Measurements from ENCODE around the gene SDK1. TPM values are rescaled to one million over a fixed set of nuclear protein-coding genes. Genes with fewer than 3 reads are reported as not detected.

The SDK1 gene
- total RNA-seq, 2 experiments from 2014 or later = 0.19 to 0.36 TPM

- no peaks in the 10 kb centered on the region for H3K36me3 ChIP-seq (ENCODE audit: insufficient read depth, low read length)
- H3K27ac ChIP-seq (ENCODE audit: low read depth, low read length, poor library complexity, severe bottlenecking) = no peak overlapping the region
- H3K4me1 ChIP-seq (ENCODE audit: insufficient read depth, low read length, poor library complexity, severe bottlenecking) = no peaks in the 10 kb centered on the region
- H3K4me3 ChIP-seq (ENCODE audit: low read depth, low read length, poor library complexity, severe bottlenecking) = no peak overlapping the region
- ChIA-PET POLR2A (no interaction called here), CTCF (ENCODE audit: unreplicated experiment) (no interaction called here)
- no peaks in the 10 kb centered on the region for H3K9me2 ChIP-seq (ENCODE audit: insufficient read depth, low read length)
- no TSS peak for BruUV-seq (replicated peaks)
- no peaks in the 10 kb centered on the region for H3K9me3 ChIP-seq (ENCODE audit: low read length)
- intact Hi-C loops (cut with micrococcal nuclease; ENCODE audit: unreplicated experiment) = no loop called here
- no peak overlapping the region for H3K4me2 ChIP-seq (ENCODE audit: low read length)
- no peak for DNase-seq (ENCODE audit: low spot score)
- TF ChIP-seq EZH2phosphoT487 (IDR thresholded peaks at IDR 0.05; ENCODE audit: borderline replicate concordance, low read depth, low read length) = no peak
- TF ChIP-seq, protein P1, sequence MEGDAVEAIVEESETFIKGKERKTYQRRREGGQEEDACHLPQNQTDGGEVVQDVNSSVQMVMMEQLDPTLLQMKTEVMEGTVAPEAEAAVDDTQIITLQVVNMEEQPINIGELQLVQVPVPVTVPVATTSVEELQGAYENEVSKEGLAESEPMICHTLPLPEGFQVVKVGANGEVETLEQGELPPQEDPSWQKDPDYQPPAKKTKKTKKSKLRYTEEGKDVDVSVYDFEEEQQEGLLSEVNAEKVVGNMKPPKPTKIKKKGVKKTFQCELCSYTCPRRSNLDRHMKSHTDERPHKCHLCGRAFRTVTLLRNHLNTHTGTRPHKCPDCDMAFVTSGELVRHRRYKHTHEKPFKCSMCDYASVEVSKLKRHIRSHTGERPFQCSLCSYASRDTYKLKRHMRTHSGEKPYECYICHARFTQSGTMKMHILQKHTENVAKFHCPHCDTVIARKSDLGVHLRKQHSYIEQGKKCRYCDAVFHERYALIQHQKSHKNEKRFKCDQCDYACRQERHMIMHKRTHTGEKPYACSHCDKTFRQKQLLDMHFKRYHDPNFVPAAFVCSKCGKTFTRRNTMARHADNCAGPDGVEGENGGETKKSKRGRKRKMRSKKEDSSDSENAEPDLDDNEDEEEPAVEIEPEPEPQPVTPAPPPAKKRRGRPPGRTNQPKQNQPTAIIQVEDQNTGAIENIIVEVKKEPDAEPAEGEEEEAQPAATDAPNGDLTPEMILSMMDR (conservative IDR thresholded peaks at IDR 0.05; ENCODE audit: low read length) = no peak
- no peaks in the 10 kb centered on the region for H4K20me1 ChIP-seq (ENCODE audit: insufficient read depth, low read length)
- no peak overlapping the region for H2AFZ ChIP-seq (ENCODE audit: low read length)
- no peaks in the 10 kb centered on the region for H3K79me2 ChIP-seq (ENCODE audit: insufficient read depth, low read depth, low read length)
These were observed 899.6 kb downstream of the SDK1 start for GRCh38 chr7:4200546-4201094.

DNA sequence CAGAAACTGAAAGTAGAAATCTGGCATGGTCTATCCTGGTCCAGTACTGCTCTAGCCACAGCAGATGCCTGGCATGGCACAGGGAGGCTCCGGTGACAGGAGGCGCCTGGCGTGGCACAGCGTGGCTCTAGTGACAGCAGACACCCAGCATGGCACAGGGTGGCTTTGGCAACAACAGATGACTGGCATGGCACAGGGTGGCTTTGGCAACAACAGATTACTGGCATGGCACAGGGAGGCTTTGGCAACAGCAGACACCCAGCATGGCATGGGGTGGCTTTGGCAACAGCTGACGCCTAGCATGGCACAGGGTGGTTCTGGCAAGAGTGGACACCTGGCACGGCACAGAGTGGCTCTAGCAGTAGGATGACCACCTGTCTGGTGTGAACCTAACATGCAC lies 900.5 kb downstream of the SDK1 start:
- BruUV-seq (replicated peaks) = no TSS peak
- Histone ChIP-seq H4K20me1 (ENCODE audit: insufficient read depth, low read length) (no peaks in the 10 kb centered on the region), H3K4me1 (ENCODE audit: insufficient read depth, low read length, poor library complexity, severe bottlenecking) (no peaks in the 10 kb centered on the region), H3K9me3 (ENCODE audit: low read length) (no peaks in the 10 kb centered on the region), H3K9me2 (ENCODE audit: insufficient read depth, low read length) (no peaks in the 10 kb centered on the region), H2AFZ (ENCODE audit: low read length) (no peak overlapping the region), H3K27ac (ENCODE audit: low read depth, low read length, poor library complexity, severe bottlenecking) (no peak overlapping the region), H3K4me2 (ENCODE audit: low read length) (no peak overlapping the region), H3K4me3 (ENCODE audit: low read depth, low read length, poor library complexity, severe bottlenecking) (no peak overlapping the region), H3K36me3 (ENCODE audit: insufficient read depth, low read length) (no peaks in the 10 kb centered on the region), H3K79me2 (ENCODE audit: insufficient read depth, low read depth, low read length) (no peaks in the 10 kb centered on the region)
- TF ChIP-seq, protein P1 (conservative IDR thresholded peaks at IDR 0.05; ENCODE audit: low read length) = no peak
- no peak for TF ChIP-seq EZH2phosphoT487 (IDR thresholded peaks at IDR 0.05; ENCODE audit: borderline replicate concordance, low read depth, low read length)
- ChIA-PET POLR2A (no interaction called here), CTCF (ENCODE audit: unreplicated experiment) (no interaction called here)
- no peak for DNase-seq (ENCODE audit: low spot score)
- intact Hi-C loops (cut with micrococcal nuclease; ENCODE audit: unreplicated experiment) = no loop called here

- Histone ChIP-seq H3K4me1 (ENCODE audit: insufficient read depth, low read length, poor library complexity, severe bottlenecking) (no peaks in the 10 kb centered on the region), H2AFZ (ENCODE audit: low read length) (no peak overlapping the region), H3K36me3 (ENCODE audit: insufficient read depth, low read length) (no peaks in the 10 kb centered on the region), H3K27ac (ENCODE audit: low read depth, low read length, poor library complexity, severe bottlenecking) (no peak overlapping the region), H3K79me2 (ENCODE audit: insufficient read depth, low read depth, low read length) (no peaks in the 10 kb centered on the region), H3K9me3 (ENCODE audit: low read length) (no peaks in the 10 kb centered on the region), H3K4me3 (ENCODE audit: low read depth, low read length, poor library complexity, severe bottlenecking) (no peak overlapping the region), H4K20me1 (ENCODE audit: insufficient read depth, low read length) (no peaks in the 10 kb centered on the region), H3K9me2 (ENCODE audit: insufficient read depth, low read length) (no peaks in the 10 kb centered on the region), H3K4me2 (ENCODE audit: low read length) (no peak overlapping the region)
- ChIA-PET POLR2A (no interaction called here), CTCF (ENCODE audit: unreplicated experiment) (no interaction called here)
- intact Hi-C loops (cut with micrococcal nuclease; ENCODE audit: unreplicated experiment) = no loop called here
- TF ChIP-seq EZH2phosphoT487 (IDR thresholded peaks at IDR 0.05; ENCODE audit: borderline replicate concordance, low read depth, low read length) = no peak
- TF ChIP-seq, protein P1 (conservative IDR thresholded peaks at IDR 0.05; ENCODE audit: low read length) = no peak
- DNase-seq (ENCODE audit: low spot score) = no peak
- BruUV-seq (replicated peaks) = no TSS peak
These were observed 901.2 kb downstream of the SDK1 start for GRCh38 chr7:4202154-4202736.

Measured in OCI-LY7 (cell line).